DOHH2 (cell line): ENCODE measurements around the gene KRI1.

Experiments used
- EZH2phosphoT487 ChIP-seq: fragments of 200-600 bp; sonication (generic); IDR thresholded peaks from 2 replicates; pipeline ENCODE4 v1.6.1; 2017; ENCODE audit warnings: borderline replicate concordance, mild to moderate bottlenecking, antibody characterized with exemption, low read length, moderate library complexity, mixed read lengths
- TF ChIP-seq, protein P1 (sequence below): fragments of 200-600 bp; sonication (generic); IDR thresholded peaks from one replicate; pipeline ENCODE4 v1.5.1; 2014; ENCODE audit warnings: antibody characterized with exemption, mild to moderate bottlenecking, low read depth, low read length; ENCODE audit not compliant: poor library complexity, severe bottlenecking

DNA sequence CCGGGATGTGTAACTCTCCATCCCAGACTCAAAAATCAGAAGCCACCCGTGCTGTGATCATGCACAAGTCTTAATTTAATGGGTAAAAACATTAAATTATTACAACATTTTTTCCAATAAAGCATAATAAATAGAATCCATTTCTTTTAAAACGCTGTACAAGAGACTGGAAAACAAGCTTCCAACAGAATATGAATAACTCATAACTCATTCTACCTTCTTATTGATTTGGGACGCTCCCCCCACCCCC is 523 bp upstream of the KRI1 start:
- TF ChIP-seq, protein P1, sequence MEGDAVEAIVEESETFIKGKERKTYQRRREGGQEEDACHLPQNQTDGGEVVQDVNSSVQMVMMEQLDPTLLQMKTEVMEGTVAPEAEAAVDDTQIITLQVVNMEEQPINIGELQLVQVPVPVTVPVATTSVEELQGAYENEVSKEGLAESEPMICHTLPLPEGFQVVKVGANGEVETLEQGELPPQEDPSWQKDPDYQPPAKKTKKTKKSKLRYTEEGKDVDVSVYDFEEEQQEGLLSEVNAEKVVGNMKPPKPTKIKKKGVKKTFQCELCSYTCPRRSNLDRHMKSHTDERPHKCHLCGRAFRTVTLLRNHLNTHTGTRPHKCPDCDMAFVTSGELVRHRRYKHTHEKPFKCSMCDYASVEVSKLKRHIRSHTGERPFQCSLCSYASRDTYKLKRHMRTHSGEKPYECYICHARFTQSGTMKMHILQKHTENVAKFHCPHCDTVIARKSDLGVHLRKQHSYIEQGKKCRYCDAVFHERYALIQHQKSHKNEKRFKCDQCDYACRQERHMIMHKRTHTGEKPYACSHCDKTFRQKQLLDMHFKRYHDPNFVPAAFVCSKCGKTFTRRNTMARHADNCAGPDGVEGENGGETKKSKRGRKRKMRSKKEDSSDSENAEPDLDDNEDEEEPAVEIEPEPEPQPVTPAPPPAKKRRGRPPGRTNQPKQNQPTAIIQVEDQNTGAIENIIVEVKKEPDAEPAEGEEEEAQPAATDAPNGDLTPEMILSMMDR = no peak
- TF ChIP-seq EZH2phosphoT487 = no peak
